Measurements from ENCODE around the gene POU3F1. TPM values are rescaled to one million over a fixed set of nuclear protein-coding genes. Genes with fewer than 3 reads are reported as not detected.

Gene POU3F1
- total RNA-seq, 2 donors from 2014 or later = 0.20 to 0.46 TPM

- no peak for TF ChIP-seq CTCF (conservative IDR thresholded peaks at IDR 0.05)
- Mint-ChIP-seq H3K36me3 (ENCODE audit: low read depth) (peaks cover 16% of the 10 kb centered on the region), H3K27ac (peak overlapping the region; percentile 21), H3K27me3 (ENCODE audit: insufficient read depth) (no peaks in the 10 kb centered on the region), H3K4me3 (no peak overlapping the region), H3K9me3 (no peaks in the 10 kb centered on the region), H3K4me1 (peaks cover 29% of the 10 kb centered on the region)
- WGBS, 2 experiments (ENCODE audit: insufficient coverage in 1 of 2, insufficient read length in 1 of 2) = 89 to 94% methylated on average over 19 to 25 of the region's 25 CpGs
- Histone ChIP-seq H3K9ac (ENCODE audit: extremely low read depth, low read length, poor library complexity, severe bottlenecking) (no peak overlapping the region), H3K4me3 (ENCODE audit: low read length) (no peak overlapping the region), H3K27ac (ENCODE audit: low read depth, low read length) (no peak overlapping the region), H3K9me3 (ENCODE audit: control insufficient read depth, low read length) (no peaks in the 10 kb centered on the region), H3K27me3 (ENCODE audit: control insufficient read depth, insufficient read depth, low read length, poor library complexity, severe bottlenecking) (no peaks in the 10 kb centered on the region), H3K36me3 (ENCODE audit: control insufficient read depth, insufficient read depth, low read length) (peaks cover 38% of the 10 kb centered on the region), H3K4me1 (ENCODE audit: control insufficient read depth, insufficient read depth, low read length) (peaks cover 28% of the 10 kb centered on the region)
- peak; percentile 44 for DNase-seq
Measured at GRCh38 chr1:37997256-37998088, 49.1 kb downstream of the POU3F1 start.

GRCh38 chr1:37995751-37996345 lies 50.7 kb downstream of the POU3F1 start:
- Histone ChIP-seq H3K9me3 (ENCODE audit: control insufficient read depth, low read length) (no peaks in the 10 kb centered on the region), H3K4me3 (ENCODE audit: low read length) (no peak overlapping the region), H3K36me3 (ENCODE audit: control insufficient read depth, insufficient read depth, low read length) (peaks cover 38% of the 10 kb centered on the region), H3K9ac (ENCODE audit: extremely low read depth, low read length, poor library complexity, severe bottlenecking) (no peak overlapping the region), H3K4me1 (ENCODE audit: control insufficient read depth, insufficient read depth, low read length) (peaks cover 20% of the 10 kb centered on the region), H3K27ac (ENCODE audit: low read depth, low read length) (no peak overlapping the region), H3K27me3 (ENCODE audit: control insufficient read depth, insufficient read depth, low read length, poor library complexity, severe bottlenecking) (no peaks in the 10 kb centered on the region)
- H3K27ac Mint-ChIP-seq = peak overlapping the region; percentile 84
- peak; percentile 89 for DNase-seq
- H3K27me3 Mint-ChIP-seq (ENCODE audit: insufficient read depth) = no peaks in the 10 kb centered on the region
- H3K4me3 Mint-ChIP-seq = peak overlapping the region; percentile 61
- H3K4me1 Mint-ChIP-seq = peaks cover 20% of the 10 kb centered on the region
- no peaks in the 10 kb centered on the region for H3K9me3 Mint-ChIP-seq
- TF ChIP-seq CTCF (conservative IDR thresholded peaks at IDR 0.05) = no peak
- 74 to 89% methylated on average over 15 to 46 of the region's 46 CpGs for WGBS, 2 experiments (ENCODE audit: insufficient coverage in 1 of 2, insufficient read length in 1 of 2)
- H3K36me3 Mint-ChIP-seq (ENCODE audit: low read depth) = peaks cover 16% of the 10 kb centered on the region

GRCh38 chr1:37994886-37995566 lies 51.6 kb downstream of the POU3F1 start:
- Mint-ChIP-seq H3K27me3 (ENCODE audit: insufficient read depth) (no peaks in the 10 kb centered on the region), H3K4me3 (peak overlapping the region; percentile 61), H3K36me3 (ENCODE audit: low read depth) (peaks cover 16% of the 10 kb centered on the region), H3K4me1 (peaks cover 16% of the 10 kb centered on the region), H3K9me3 (no peaks in the 10 kb centered on the region), H3K27ac (no peak overlapping the region)
- peaks cover 38% of the 10 kb centered on the region for H3K36me3 ChIP-seq (ENCODE audit: control insufficient read depth, insufficient read depth, low read length)
- 93 to 95% methylated on average over 11 of the region's 11 CpGs for WGBS, 2 experiments (ENCODE audit: insufficient coverage in 1 of 2, insufficient read length in 1 of 2)
- no peak overlapping the region for H3K4me3 ChIP-seq (ENCODE audit: low read length)
- H3K4me1 ChIP-seq (ENCODE audit: control insufficient read depth, insufficient read depth, low read length) = peaks cover 13% of the 10 kb centered on the region
- H3K27me3 ChIP-seq (ENCODE audit: control insufficient read depth, insufficient read depth, low read length, poor library complexity, severe bottlenecking) = no peaks in the 10 kb centered on the region
- no peak overlapping the region for H3K27ac ChIP-seq (ENCODE audit: low read depth, low read length)
- DNase-seq = peak; percentile 43
- H3K9me3 ChIP-seq (ENCODE audit: control insufficient read depth, low read length) = no peaks in the 10 kb centered on the region
- no peak for TF ChIP-seq CTCF (conservative IDR thresholded peaks at IDR 0.05)
- H3K9ac ChIP-seq (ENCODE audit: extremely low read depth, low read length, poor library complexity, severe bottlenecking) = no peak overlapping the region

Small RNA genes within 50 kb of the gene (microRNA-seq; reads per million reads assigned to microRNA genes)
- gene MIR3659 (ENCODE audit: borderline microRNAs expressed) = 1.2 reads per million

Other genes starting within 250 kb of the POU3F1 start
- 10 to 100 TPM; 57.3 to 60.8 TPM for gene C1orf122, start 239.0 kb downstream of the POU3F1 start, total RNA-seq
- gene YRDC, start 238.6 kb downstream of the POU3F1 start, total RNA-seq = 10 to 100 TPM; 21.0 to 21.1 TPM
- gene MTF1, start 187.2 kb downstream of the POU3F1 start, total RNA-seq = 10 to 100 TPM; 16.6 to 17.1 TPM
- 10 to 100 TPM; 19.9 to 21.4 TPM for gene INPP5B, start 99.7 kb downstream of the POU3F1 start, total RNA-seq
- gene SF3A3, start 56.8 kb downstream of the POU3F1 start, total RNA-seq = 10 to 100 TPM; 89.3 to 97.0 TPM
- gene FHL3, start 41.3 kb downstream of the POU3F1 start, total RNA-seq = 10 to 100 TPM; 20.5 to 20.6 TPM
- gene UTP11, start 34.1 kb downstream of the POU3F1 start, total RNA-seq = 10 to 100 TPM; 40.9 to 46.3 TPM